HG03460 (cell line): ENCODE measurements around the gene SMIM23.

ENCODE experiments used
- ATAC-seq: cut with Tn5 transposase; IDR thresholded peaks from one replicate; pipeline ENCODE4 v1.9.1; 2021; ENCODE audit not compliant: unreplicated experiment

SMIM23 gene

DNA sequence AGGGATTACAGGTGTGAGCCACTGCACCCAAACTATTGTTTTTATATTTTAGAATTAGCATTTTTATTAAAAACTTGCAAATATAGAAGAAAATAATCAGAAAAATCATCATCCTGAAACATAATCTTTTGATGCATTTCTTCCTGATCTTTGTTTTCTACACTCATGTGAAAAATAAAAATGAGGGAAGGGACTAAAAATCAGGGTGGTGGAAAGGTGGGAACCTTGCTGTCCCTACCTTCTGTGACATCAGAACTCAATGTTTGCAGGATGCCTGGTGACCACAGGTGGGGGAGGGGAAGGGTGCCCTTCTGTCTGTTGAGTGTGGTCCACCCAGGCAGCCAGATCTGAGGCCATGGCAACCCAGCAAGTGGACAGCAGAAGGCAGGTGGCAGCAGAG lies at the start of gene SMIM23:
TSS of gene SMIM23 (plus strand) at position 301 of the 400 bp plus-strand sequence. CDS start at position 356, 55 bp downstream.
- ATAC-seq, result no peak

DNA sequence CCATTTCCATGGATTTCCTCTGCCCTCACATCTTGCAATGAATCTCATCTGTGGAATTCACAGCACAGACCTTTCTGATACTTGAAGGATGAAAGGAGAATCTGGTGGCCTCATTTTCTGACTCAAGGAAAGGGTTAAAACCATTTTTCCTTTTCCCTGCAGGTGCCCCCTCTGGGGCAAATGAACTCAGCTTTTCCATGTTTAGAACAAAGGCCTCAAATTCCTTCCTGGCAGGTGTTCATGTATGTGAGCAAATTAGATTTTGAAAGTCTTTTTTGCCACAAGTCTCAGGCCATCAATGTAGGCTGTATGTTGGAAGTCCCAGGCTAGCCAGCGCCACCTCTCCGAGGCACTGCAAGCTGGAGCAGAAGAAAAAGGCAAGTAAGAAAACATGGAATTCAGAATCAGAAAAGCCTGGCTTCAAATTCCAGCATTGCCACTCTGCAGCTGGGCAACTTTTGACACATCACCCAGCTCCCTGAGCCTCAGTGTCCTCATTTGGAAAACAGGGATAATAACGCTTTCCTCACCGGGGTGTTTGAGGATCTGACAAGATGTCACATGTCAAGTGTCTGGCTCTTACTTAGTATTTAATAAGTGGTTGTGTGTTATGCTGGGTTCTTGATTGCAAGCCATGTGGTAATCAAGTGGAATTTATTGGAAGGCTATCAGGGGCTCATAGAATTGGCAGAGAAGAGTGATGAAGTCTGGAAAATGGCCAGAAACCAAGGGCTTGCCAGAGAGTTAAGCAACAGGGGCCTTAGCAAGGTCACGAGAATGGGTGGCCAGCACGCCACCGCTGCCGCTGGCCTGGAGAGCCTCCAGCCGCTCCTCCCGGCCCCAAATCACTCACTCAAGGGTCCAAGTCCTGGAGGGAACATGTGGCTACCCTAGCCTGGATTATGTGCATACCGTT lies 48.4 kb upstream of the SMIM23 start:
- ATAC-seq, result no peak

DNA sequence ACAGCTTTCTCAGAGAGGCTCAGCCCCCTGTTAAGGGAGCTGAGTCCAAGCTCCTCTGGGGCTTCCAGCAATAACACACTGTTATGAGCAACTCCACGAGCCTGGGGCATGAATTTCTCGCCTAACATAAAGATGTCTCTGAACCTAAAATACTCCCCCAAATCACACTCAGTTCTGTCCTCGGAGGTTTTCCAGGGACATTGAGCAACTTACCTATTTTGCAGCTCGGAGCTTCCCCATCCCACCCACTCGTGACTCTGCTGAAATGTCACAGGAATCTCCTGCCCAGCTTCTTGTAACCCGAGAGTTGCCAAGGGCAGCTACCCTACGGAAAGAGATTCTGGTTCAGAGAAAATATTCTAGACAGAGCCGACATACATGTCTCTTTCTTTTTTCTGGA lies 47.1 kb upstream of the SMIM23 start:
- no peak for ATAC-seq

DNA sequence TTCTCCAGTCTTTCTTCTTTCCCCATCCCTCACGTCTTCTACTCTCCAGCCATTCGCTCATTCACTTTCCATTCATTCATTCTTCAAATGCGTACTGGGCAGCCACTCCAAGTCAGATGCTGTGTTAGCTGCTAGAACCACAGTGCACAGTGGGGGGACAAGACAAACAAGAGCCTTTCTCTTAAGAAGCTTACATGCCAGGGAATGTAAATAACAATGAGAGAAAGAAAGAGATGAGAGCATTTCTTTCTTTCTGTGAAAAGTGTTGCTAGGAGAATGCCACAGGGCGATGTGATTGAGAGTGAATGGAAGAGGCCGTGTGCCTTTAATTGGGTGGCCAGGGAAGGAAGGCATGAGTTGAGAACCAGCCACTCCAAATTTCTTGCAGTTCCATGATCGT lies 46.3 kb upstream of the SMIM23 start:
- no peak for ATAC-seq

DNA sequence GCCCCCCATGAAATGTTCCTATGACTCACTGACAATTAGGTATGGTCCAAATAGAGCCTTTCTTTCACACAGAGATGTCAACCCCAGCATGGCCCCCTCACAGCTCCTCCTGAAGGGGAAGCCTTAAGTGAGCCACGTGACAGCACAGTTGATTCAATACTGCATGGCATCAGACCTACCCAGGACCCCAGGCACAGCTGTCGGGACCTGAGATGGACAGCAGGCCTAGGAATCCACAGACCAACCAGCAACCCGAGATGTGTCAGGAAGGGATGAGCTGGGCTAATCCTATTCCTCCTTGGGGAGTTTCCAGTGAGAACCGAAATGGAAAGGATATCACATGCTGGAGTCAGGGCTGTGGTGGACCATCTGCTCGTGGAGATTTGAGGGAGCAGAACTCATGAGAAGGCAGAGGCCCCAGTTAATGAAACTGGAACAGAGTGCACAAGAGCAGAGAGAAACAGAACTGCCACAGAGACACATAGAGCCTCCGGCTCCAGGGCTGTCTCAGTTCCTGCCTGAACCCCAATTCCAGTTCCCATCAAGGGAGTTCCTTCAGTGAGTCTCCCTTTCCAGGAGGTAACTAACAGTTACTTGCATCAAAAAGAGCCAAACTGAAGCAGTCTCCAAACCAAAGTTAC lies 42.1 kb upstream of the SMIM23 start:
- no peak for ATAC-seq

DNA sequence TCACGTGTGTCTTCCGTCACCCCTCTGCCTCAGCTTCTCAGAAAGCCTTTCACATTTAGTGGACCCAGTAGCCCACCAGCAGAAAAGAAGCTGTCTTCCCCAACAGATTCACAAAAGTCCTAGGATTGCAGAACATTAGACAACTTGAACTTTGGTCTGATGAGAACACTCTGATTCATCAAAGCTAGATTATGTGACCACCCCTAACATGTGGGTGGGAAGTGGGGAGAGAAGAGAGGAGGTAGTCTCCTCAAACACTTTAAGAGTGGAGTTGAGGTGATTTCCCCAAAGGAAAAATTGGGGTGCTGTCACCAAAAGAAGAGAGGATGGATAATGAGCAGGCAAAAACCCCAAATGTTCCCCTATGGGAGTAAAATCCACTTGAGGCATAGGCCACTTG lies 41.4 kb upstream of the SMIM23 start:
- ATAC-seq, result no peak

DNA sequence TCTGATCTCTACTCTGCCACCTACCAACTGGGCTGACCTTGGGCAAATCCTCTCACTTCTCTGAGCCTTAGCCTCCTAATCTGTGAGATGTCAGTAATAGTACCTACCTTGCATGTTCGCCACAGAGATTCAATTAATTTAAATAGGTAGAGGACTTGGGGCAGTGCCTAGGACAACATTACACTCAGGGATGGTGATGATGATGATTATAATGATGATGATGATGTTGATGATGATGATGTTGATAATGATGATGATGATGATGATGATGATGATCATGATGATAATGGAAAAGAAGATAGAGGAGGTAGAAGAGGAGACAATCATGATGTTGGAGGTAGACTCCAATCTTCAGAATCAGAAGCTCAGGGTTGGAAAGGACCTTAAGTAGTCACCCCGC lies 40.7 kb upstream of the SMIM23 start:
- ATAC-seq, result no peak

DNA sequence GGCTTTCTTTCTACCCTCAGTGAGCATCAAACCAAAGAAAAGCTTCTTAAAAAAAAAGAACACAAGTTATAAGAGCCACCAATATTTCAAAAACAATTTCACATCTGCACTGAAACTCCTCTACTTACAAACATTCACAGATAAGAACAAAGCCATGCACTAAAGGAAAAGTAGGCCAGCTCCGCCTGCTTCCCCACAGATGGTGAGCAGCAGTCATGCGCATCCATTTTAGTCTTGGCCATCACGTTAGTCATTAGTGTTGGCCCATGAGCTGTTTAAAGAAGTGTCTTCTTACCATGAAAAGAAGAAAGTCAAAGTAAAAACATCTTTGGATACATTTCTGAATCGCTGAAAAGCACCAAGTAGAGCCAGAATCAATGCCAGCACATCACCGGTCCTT lies 40.0 kb upstream of the SMIM23 start:
- no peak for ATAC-seq

DNA sequence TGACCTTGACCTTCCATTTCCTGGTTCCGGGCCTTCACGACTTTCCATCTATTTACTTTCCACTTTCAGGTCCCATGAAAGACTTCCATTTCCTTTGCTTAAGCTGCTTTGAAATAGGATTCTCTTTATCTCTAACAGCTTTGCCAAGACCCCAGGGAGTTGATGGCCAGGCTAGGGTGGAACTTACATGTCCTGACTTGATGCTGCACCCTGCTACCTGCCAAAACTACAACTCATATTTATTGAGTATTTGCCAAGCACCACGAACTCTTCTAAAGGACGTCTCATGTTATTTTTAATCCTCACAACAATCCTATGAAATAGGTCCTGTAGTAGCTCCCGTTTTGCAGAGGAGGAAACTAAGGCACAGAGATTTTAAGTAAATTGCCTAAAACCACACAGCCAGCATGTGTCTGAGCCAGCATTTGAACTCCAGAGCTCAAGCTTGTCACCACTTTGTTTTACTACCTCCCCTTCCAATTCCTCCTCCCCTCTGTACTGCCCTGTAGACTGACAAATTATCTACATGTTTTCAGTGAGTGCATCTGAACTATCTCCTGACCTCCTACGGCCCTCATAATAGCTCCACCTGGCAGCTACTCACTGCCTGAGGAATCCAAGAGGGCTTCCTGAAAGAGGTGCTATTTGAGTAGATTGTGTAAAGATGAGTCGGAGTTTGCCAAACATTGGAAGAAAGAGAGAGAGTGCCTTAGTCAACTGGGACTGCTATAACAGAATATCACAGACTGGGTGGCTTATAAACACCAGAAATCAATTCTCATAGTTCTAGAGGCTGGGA lies 38.4 kb upstream of the SMIM23 start:
- no peak for ATAC-seq

DNA sequence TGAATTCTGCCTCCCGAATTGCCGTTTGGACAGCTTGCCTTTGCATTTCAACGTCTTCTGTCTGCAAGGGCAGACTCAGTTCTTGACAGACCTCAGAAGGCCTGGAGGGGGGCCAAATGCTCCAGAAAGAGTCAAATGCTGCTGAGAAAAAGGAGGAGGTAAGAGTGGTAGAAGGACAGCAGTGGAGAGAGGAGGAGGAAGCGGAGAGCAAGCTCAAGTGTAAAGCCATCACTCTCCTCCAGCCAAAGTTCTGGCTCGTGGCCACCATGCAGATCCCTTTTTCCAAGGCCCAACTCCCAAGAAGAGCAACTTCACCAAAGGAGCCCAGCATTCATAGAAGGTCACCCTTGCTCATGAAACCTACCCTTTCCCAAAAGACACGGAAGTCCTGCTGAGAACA lies 36.9 kb upstream of the SMIM23 start:
- no peak for ATAC-seq

DNA sequence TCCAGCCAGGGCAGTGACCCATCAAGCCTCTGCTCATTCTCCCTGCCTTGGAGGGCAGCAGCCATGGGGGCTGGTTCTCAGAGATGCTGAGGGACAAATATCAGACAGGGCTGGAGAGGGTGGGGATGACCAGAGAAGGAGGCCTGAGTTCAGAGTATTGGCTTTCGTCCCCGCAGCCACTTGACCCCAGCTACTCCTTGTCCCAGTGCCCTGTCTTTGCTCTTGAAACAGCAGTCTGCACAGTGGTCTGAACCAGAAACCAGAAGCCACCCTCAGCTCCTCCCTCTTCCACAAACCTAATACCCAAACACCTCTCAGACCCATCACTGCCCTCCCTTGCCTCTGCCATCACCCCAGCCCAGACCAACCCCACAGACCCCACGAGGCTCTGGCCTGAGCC lies 36.3 kb upstream of the SMIM23 start:
- ATAC-seq, result no peak

DNA sequence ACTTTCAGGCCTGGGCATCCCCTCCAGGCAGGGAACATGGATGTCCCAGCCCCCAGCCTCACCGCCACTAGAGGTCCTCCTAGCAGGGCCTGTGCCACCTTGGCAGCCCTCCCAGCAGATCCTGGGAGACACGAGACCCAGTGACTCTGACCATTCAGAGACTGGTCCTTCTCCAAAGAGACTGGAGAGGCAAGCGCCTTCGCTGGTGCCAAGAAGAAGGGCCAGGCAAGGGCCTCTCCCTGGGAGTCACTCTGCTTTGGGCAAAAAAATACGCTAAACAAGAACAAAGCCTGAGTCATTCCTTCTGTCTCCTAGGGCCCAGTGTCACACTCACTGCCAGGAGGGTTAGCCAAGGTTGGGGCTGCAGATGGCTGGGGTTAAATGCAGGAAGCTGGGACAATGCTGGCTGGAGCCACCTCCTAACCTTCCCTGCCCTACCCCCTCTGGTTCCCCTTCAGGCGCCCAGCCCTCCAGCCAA lies 35.3 kb upstream of the SMIM23 start:
- no peak for ATAC-seq

DNA sequence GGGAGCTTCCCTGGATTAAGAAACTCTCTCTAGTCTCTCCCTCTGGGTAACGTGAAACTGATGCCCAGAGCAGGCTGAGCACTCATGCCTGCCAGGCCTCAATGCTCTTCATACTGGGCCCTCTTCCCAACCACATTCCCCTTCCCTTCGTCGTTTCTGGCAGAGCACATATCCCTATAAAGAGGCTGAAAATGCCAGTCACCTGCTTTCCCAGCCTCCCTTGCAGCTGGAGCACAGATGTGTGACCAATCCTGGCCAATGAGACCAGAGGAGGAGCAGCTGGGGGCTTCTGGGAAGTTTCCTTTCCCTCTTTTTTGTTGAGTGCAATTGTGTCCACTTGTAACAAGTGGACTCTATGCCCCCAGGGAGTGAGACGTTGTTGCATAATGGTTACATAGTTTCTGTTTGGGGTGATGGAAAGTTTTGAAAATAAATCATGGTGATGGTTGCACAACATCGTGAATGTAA lies 30.2 kb upstream of the SMIM23 start:
- ATAC-seq, result no peak

DNA sequence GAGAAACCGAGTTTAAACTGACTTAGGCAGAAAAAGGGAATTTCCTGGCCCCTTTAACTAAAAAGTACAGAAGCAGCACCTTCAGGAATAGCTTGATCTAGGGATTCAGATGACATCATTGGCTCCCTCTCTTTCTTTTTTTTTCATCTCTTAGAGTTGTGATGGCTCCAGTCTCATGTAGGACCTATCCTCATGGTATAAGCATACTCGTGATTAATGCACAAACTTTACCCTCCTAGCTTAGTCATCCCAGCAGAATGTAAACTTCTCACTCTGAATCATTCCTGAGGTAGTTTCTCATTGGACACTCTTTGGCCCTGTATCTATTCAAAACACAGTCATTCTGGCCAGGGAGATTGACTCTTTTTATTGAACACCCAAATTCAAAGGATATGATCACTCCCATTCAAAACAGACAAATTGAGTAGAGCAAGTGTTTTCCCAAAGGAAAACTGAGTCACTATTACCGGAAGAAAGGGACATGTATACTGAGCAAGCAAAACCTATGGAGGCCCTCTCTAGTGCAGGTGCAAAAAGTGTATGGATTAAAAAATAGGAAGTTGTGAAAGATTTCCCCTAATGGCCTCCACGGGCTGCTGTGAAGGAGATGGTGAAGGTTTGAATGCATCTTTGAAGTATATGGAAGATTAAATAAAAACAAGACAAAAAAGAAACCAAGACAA lies 27.6 kb upstream of the SMIM23 start:
- no peak for ATAC-seq

DNA sequence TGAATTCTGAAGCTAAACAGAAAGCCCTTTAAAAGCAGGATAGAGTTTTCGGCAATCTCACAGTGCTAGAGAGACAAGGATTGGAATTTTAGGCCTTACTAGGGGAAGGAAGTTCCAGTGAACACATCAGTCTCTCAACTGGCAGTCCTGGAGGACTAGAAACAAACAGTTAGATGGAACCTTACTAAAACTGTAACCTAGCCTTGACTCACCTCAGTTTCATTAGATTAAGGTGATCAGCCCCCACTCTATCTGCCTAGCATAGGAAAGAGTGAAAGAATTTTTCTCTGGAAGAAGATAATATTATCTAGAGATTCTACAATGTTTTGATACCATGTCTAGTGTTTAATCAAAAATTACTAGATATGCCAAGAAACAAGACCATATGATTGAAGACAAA lies 25.8 kb upstream of the SMIM23 start:
- no peak for ATAC-seq

DNA sequence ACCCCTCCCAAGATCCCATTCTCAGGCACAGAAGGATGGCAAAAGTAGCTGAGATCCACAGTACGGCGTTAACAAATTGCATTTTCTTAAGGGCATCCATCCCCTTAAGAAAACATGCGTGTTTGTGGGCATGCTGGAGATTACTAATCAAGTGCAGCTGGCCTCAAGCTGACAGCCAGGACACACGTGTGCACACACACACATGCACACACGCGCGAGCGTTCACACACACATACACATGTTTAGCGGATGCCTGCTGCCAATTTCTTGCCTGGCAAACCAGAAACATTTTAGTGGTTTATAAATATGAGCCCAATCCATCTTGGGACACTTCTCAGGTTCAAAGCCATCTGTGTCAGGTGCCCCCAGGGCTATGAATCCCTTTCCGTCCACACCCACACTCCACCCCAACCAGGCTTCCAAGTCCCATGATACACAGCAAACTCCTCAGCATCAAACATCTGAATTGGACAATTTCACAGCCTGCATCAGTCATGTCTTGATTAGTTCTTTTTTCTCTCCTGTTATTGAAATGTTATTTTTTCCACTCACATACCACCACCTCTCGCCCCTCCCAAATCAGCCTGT lies 23.5 kb upstream of the SMIM23 start:
- no peak for ATAC-seq

DNA sequence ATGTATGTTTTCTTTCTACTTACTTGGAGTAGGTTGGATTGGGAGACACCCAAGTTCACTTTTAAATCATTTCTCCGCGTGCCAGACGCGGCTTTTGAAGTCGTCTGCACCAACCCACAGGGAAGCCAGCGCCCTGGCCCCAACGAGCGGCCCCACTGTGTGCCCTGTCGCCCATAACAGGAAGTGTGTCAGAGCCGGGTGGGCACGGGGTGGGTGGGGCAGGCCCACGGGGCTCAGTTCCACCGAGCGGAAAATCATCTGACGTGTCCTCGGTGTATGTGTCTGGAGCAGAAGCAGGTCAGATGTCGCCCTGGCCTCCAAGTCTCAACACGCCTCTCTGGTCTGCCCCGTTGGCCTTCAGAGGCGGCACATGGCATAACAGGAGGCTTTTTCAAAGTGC lies 22.7 kb upstream of the SMIM23 start:
- no peak for ATAC-seq

DNA sequence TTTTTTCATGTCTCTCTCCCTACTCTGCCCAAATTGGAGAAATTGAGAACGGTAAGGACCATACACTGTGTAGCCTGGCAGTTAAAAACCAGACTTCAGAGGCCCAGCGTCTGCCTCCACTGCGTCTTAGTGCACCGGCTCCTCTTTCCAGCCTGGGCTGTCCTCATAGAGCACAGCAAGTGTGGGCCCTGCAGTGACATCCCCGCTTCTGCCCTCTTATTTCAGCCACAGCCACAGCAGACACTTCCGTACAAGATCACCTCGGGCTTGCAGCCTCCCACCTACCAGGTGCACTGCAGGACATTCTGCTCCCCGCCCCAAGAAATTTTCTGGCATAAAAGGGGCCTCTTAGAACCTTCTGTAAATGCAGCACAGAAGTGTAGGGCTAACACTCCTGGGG lies 21.4 kb upstream of the SMIM23 start:
- no peak for ATAC-seq

DNA sequence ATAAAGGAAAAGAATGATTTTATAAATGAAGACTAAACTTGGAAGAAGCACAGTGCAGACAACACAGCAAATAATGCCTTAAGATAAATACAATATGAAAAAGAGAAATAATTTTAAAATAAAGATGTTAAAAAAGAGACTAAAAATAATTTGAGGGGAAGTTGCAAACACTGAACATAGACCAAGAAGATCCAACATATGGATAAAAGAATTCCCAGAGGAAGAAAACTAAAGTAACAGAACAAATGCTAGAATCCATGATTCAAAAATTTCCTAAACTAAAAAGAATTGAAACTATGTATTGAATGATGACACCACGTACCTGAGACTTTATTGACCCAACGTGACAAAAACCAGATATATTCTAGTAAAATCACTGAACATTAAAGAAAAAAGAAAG lies 18.7 kb upstream of the SMIM23 start:
- ATAC-seq, result no peak

DNA sequence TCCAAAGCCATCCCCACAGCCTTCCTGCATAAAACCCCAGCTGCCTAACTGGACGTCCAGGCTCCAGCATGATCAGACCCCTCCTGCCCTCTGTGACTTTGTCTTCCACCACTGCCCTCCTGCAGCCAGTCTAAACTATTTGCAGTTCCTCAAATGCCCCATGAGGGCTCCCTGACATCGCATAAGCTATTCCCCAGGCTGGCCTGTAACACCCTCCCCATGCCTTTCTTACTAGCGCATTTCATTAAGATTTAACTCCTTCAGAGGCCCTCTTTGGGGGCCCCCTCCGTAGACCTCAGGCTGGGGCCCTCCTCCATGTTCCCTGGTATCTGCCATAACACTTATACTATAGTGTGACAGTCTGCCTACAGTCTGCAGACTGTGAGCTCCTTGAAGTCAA lies 15.5 kb upstream of the SMIM23 start:
- ATAC-seq, result no peak

DNA sequence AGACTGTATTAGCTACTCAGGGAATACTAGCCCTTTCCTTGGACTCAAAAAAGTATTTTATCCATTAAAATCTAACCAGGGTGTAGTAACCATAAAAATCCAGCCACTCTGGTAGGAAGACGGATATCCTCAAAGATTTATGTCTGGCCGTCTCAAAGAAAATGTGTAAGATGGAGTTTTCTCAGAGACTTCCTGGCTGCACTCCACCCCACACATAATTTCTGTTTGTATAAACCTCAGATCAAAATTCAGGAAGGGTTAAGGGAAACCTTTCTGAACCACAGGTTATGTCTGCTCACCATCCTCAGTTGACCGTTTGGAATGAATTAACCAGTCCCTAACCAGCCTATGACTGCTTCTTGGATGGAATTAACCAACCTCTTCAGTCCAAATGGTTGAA lies 13.8 kb upstream of the SMIM23 start:
- ATAC-seq, result no peak
